HG03064 (cell line): ENCODE data around the gene PLAC8L1.
A peak's percentile ranks its signal among the peaks of the same experiment; 100 is the strongest.
"Not testable (repeated sequence)": the region's sequence is repeated elsewhere in the genome, so short reads cannot be mapped to it uniquely, and the experiment has no call there.

Experiments used
- ATAC-seq: cut with Tn5 transposase; IDR thresholded peaks from one replicate; pipeline ENCODE4 v1.9.1; 2021; ENCODE audit warnings: low read depth; ENCODE audit not compliant: unreplicated experiment

Gene PLAC8L1, protein sequence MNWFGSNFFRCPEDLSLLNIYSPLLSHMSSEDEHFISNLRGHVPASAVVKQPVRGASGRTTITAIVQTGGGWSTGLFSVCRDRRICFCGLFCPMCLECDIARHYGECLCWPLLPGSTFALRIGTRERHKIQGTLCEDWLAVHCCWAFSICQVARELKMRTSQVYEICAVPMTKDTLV

DNA sequence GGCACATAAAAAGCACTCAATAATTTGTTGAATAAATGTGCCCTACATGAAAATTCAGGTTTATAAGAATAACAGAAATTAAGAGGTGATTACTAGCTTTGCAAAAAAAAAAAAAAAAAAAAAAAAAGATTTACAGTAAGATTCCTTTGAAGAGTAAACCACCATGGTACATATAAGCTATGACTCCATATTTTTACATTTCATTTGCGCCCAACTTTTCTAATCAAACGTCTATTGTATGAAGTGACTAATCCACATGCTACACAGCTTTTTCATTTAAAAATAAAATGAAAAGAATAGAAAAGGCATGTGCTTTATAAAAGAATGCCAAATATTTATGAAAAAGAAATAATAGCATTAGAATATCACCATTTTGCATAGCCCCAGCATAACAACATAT, at the start of gene PLAC8L1:
Gene PLAC8L1 (minus strand): TSS at position 101 of the 400 bp plus-strand sequence. CDS start 1,266 bp downstream, outside the sequence.
- ATAC-seq, result no peak

DNA sequence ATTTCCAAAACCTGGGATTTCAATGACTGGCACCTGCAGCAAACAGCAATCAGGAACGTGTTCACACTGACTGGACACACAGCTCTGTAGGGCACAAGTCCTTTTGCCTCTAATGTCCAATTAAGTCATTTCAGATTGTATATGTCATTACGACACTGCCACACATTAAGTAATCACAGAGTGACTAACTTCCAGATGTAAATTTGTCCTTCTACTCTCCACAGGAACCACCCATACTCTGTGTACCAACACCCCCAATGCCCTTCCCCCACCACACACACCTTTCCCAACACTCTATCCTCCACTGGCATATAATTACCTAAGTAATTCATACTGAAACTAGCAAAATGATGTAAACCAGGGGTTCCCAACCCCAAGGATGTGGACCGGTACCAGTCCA, 46.6 kb upstream of the PLAC8L1 start:
- no peak for ATAC-seq

DNA sequence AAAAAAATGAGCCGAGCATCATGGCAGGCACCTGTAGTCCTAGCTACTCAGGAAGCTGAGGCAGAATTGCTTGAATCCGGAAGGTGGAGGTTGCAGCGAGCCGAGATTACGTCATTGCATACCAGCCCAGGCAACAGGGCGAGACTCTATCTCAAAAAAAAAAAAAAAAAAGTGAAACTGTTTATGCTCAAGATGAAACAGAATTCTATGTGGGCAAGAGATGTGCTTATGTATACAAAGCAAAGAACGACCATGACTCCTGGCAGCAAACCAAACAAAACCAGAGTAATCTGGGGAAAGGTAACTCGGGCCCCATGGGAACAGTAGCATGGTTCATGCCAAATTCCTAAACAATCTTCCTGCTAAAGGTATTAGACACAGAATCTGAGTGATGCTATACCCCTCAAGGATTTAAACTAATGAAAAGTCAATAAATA, 32.6 kb upstream of the PLAC8L1 start:
- ATAC-seq, result no peak

DNA sequence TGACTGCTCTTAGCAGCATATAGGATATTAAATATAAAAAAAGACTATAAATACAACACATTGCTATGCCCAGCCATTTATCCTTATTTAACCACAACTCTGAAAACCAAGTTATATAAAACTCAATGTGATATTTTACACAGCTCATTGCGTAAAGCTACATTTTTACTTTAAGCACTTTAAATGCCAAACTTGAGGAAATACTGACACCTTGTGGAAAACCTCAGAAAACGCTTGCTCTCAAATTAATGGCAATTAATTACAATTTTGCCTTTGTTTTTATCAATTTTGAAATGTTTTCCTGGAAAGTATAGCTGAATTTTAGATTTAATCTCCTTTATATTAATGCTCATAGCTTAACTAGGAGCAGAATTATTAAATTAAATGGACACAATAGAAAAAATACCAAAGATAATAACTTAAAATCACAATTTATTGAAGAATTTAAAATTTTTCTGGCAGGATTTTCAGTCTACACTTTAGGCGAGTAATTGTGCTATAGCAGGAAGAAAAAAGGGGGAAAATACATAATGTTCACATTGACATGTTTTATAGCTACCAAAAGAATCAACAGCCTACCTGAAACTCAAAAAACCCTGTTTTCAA, 25.2 kb upstream of the PLAC8L1 start:
- no peak for ATAC-seq

DNA sequence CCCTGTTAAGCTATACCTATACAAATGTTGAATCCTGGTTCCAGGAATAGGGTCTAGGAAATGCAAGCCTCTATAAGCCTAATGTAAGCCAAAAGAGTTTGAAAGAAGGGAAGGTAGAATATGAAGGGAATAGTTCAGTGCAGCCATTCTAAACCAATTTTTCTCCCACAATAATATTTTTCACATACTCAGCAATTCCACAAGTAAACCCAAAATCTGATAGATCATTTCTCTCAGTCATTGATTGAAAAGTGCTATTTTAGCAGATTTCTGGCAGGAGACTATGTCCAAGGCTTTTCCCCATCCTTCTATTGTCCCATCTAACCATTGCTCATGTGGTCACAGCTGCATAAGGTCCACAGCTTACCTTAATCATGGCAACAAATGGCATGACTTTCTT, 20.7 kb upstream of the PLAC8L1 start:
- ATAC-seq, result no peak

DNA sequence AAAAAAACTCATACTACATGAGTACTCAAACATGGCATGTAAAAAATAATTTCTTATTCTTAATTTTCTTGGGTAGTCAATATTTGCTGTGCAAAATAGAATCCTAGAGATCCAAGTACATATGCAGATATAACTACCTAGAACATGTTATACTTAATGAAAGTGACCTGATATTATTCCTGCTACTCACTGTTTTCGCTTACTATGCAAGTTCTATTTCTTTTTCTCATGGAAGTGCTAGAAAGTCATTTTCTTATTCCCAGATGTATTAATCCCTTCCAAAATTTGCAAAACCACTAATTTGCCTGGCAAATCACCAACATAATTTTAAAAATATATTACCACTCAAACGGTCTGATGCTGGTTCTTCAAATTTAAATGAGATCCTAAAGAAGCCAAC, 19.2 kb upstream of the PLAC8L1 start:
- ATAC-seq, result no peak

DNA sequence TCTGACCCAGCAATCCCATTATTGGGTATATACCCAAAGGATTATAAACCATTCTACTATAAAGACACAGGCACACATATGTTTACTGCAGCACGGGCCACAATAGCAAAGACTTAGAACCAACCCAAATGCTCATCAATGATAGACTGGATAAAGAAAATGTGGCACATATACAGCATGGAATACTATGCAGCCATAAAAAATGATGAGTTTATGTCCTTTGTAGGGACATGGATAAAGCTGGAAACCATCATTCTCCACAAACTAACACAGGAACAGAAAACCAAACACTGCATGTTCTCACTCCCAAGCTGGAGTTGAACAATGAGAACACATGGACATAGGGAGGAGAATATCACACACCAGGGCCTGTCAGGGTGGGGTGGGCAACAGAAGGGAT, 16.1 kb upstream of the PLAC8L1 start:
- ATAC-seq, result not testable (repeated sequence)

DNA sequence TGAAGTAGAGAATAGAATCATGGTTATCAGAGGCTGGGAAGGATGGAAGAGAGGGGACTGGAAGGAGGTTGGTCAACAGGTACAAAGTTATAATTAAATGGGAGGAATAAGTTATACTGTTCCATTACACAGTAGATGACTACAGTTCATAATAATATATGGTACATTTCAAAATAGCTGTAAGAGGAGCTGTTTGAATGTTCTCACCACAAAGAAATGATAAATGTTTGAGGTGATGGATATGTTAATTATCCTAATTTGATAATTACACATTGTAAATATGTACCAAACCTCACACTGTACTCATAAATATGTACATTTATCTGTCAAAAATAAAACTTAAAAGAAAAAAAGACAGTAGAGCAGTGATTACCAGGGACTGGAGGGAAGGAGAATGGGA, 12.9 kb upstream of the PLAC8L1 start:
- no peak for ATAC-seq

DNA sequence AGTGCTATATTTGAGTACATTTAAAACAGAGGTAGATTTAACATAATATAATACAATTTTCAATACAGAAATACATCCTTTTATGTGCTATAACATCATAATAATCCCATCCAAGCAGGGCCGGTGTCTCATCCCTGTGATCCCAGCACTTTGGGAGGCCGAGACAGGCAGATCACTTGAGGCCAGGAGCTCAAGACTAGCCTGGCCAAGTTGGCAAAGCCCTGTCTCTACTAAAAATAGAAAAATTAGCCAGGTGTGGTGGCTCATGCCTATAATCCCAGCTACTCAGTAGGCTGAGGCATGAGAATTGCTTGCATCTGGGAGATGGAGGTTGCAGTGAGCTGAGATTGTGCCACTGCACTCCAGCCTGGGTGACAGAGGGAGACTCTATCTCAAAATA, 11.8 kb upstream of the PLAC8L1 start:
- not testable (repeated sequence) for ATAC-seq

DNA sequence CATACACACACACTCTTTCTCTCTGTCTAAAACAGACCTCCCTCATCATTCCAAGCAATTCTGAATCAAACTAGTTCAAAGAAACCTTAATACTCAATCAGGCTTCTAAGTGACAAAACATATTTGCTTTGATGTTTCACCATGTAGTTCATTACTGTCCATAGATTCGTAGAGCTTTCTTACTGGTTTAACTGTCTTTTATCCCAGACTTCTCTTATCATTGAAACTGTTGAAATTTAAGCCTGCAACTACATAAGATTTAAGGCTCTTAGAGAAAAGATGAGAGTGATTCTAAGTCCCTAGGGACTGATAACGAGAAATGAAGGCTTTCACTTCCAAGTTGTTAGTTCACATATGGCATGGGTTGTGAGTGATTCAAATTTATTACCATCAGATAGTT, 11.0 kb upstream of the PLAC8L1 start:
- no peak for ATAC-seq

DNA sequence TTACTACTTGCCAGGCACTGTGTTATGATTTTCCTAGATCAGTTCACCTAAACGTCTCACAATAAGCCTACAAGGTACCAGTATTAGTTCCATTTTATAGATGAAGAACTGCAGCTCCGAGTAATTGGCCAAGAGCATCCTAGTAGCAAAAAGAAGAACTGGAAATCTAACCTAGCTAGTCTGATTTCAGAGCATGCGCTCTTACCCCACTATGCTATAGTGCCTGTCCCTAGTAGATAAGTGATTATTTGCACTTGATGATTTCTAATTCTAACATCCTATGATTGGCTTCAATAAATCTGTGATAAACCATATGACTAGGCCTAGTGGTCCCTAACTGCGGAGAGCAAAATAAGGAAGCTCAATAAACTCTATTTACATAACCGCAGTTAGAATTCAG, 7.1 kb upstream of the PLAC8L1 start:
- ATAC-seq, result no peak

DNA sequence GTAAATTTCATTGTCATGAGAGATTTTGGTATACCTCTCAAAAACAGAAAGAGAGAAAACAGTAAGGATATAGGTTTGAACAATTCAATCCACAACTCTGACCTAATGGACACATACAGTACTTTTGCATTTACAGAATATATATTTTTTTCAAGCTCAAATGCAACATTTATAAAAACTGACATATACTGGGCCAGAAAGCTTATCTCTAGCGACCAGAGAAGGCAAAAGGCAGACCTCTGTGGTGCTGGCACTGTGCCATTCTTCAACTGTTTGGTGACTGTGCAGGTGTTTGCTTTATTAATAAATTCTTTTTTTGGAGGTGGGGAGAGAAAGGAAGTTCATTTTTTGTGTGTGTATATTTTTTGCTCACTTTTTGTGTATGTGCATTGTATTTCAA, 6.0 kb upstream of the PLAC8L1 start:
- ATAC-seq, result no peak

DNA sequence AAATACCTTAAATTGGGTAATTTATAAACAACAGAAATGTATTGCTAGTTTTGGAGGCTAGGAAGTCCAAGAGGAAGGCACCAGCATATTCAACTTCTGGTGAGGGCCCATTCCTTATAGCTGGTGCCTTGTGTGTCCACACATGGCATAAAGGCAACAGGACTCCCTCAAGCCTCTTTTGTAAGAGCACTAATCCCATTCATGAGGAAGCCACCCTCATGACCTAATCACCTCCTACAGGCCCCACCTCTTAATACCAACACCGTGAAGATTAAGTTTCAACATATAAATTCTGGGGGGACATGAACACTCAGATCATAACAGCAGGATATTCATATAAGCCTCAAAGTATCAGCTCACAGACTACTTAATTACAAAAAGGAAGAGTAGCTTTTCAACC, 4.0 kb upstream of the PLAC8L1 start:
- no peak for ATAC-seq

DNA sequence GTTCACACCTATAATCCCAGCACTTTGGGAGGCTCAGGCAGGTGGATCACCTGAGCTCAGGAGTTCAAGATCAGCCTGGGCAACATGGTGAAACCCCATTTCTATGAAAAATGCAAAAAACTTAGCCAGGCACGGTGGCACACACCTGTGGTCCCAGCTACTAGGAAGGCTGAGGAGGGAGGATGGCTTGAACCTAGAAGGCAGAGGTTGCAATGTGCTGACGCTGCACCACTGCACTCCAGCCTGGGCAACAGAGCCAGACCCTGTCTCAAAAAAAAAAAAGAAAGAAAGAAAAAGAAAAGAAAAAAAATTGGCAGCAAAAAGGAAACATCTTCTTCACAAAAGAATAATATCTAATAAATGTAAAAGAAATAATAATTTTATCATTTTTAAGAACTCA, 3.5 kb upstream of the PLAC8L1 start:
- not testable (repeated sequence) for ATAC-seq

DNA sequence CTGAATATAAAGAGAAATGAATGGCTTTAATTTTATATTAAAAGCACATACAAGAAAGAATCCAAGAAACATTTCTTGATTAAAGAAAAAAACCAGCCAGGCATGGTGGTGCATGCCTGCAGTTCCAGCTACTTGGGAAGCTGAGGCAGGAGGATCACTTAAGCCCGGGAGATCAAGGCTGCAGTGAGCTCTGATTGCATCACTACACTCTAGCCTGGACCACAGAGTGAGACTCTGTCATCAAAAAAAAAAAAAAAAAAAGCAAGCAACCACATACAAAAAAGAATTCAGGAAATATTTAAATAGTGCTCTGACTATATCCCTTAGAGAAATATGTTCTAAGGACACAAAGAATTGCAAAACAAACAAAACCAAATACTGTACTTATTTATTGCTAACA, 2.5 kb upstream of the PLAC8L1 start:
- no peak for ATAC-seq

DNA sequence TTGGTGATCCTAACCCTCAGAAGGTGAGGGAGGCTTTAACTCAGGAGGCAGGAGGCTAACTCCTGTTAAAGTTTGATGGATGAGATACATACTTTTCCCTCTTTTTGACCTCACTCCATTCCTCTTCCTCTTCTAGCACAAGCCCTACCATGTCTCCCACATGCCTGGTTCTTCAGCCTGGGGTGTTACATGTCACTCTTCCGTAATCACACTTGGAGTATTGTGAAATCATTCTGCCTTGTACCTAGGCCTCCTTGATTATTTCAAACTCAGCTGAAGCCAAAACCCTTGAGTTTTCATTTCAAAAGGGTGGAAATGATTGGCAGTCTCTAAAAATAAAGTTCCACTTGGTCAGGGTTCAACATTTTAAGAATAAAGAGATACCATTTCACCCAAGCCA, 1.8 kb downstream of the PLAC8L1 start:
- no peak for ATAC-seq

DNA sequence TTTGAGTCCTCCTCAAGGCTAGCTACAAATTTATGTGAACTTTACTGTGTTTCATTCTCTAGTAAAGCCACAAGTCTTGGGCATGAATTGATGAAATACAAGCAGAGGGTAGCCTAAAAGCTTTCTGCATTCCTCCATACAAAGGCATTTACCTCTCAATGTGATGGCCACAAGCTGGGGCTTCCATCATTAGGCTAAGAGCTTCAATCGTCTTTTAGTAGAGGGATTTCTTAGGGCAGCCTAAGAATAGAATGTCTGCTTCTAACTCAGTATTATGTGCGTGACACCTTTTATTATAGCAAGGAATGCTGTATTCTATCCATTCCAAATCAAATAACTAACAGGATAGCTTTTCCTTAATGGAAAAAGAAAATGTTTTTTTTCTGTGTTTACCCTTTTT, 3.7 kb downstream of the PLAC8L1 start:
- no peak for ATAC-seq

DNA sequence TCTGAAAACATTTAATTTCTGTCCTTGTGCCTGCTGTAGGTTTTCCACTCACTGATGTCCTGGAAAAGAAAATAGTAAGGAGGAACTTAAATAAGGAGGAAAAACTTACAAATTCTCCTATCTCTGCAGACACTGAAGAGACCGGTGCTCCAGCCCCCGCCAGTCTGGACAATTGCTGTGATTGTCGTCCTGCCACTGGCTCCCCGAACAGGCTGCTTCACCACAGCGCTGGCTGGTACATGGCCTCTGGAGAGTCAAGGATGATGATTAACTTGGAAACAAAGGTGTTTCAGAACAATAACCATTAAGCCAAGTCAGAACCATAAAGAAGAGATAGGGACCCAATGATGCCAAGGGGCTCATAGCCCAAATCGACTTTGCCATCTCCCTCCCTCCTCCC, 7.3 kb downstream of the PLAC8L1 start:
- ATAC-seq, result no peak

DNA sequence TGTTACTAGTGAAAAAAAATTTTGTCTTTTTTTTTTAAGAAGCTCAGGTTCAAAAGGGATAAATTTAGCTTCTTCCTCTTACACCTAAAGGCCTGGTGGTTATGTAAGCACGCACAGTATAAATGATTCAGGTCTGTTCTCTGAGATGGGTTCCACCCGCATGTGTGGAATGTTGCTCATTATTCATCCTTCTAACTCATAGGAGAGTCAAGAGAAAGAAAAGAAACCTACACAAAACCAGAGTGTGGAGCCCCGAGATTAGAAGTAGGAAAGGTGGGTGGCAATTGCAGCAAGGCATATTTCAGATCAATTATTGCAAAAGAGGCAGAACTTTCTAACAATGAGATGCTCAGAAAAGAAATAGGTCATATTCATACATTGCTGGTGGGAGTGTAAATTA, 13.5 kb downstream of the PLAC8L1 start:
- no peak for ATAC-seq

DNA sequence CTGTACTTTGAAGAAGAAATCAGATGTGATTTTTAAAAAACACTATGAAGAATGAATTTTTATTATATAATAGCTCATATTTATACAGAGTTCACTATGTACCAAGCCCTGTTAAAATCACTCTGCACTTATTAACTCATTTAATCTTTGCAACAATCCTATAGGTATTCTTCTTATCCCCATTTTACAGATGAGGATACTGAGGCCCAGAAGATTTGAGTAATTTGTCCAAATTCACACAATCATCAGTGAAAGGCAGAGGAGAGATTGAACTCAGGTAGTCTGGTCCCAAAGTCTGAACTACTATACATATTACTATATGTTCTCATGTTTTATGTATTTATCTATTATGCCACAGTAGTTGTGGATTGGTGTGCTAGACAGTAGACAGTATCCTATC, 16.1 kb downstream of the PLAC8L1 start:
- no peak for ATAC-seq

DNA sequence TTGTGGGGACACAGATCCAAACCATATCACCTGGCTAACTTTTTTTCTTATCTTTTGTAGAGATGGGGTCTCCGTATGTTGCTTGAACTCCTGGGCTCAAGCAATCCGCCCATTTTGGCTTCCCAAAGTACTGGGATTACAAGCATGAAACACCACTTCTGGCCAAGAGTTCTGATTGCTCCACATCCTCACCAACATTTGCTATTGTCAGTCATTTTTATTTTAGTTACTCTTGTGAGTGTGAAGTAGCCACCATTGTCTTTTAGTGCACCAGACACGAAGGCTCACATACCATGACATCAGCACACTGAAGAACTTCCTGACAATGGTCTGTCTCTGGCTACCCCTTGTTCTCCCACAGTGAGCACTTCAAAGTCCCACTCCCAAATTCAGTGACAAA, 17.3 kb downstream of the PLAC8L1 start:
- no peak for ATAC-seq

DNA sequence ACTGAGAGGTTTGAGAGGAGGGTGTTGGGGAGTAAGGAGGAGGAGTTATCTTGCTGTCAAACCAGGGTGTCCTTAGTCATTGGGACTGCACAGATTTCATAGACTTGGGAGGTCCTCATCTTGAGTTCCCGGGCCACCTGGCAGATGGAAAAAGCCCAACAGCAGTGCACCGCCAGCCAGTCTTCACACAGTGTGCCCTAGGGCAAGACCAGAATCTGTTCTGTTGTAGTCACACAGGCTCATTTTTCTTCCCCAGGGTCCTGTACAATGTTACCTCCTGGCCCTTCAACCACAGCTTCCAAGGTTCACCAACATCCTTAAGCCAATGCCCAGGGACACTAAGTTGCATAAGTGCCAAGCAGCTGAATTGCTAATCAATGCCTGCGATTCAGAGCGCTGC, 21.0 kb downstream of the PLAC8L1 start:
- no peak for ATAC-seq

DNA sequence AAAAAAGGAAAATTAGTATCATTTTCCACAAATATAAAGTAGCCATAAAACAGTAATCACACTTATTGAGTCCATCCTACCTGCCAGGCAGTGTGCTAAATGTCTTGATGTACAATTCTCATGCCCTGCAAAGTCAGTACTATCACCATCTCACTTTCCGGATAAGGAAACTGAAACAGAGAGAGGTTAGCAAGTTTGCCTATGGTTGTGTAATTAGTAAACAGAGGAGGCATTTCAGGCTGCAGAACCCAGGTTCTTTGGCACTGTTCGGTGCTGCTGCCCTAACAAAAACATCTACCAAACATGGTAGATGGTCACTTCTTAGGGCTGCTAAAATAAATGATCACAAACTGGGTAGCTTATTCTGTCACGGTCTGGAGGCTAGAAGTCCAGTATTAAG, 22.6 kb downstream of the PLAC8L1 start:
- ATAC-seq, result peak; percentile 98
